ENCODE results near the gene KICS2.
"Not testable (repeated sequence)": the region's sequence is repeated elsewhere in the genome, so short reads cannot be mapped to it uniquely, and the experiment has no call there.

KICS2 gene

GRCh38 chr12:64212119-64212746, 9.9 kb downstream of the KICS2 start:
- no peak for DNase-seq

- no peak for DNase-seq
Observed at GRCh38 chr12:64207453-64207852, 14.6 kb downstream of the KICS2 start.

DNA sequence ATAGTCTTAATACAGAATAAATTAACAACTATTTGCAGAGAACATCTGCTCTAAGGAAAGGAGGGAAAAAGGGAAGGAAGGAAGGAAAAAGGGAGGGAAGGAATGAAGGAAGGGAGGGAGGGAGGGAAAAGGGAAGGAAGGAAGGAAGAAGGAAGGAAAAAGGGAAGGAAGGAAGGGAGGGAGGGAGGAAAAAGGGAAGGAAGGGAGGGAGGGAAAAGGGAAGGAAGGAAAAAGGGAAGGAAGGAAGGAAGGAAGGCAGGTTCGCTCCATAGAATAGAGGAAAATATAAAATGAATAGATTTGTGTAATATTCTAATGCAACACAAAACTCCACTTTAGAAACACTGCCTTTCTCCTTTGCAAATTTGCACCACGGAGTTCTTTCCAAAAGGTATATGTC, 16.6 kb downstream of the KICS2 start:
- no peak for DNase-seq

DNA sequence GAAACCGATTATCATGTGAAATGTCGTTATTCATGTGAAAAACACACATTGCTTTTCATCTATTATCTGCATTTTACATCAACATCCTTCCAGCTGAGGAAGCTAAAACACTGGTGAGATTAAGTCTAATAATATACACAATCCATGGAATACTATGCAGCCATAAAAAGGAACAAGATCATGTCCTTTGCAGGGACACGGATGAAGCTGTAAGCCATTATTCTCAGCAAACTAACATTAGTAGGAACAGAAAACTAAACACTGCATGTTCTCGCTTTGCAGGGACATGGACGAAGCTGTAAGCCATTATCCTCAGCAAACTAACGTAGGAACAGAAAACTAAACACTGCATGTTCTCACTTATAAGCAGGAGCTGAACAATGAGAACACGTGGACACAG, 18.3 kb downstream of the KICS2 start:
- DNase-seq = no peak

GRCh38 chr12:64203036-64203435, 19.1 kb downstream of the KICS2 start:
- DNase-seq = no peak

- DNase-seq = not testable (repeated sequence)
Observed at GRCh38 chr12:64195841-64196240, 26.3 kb downstream of the KICS2 start.

DNA sequence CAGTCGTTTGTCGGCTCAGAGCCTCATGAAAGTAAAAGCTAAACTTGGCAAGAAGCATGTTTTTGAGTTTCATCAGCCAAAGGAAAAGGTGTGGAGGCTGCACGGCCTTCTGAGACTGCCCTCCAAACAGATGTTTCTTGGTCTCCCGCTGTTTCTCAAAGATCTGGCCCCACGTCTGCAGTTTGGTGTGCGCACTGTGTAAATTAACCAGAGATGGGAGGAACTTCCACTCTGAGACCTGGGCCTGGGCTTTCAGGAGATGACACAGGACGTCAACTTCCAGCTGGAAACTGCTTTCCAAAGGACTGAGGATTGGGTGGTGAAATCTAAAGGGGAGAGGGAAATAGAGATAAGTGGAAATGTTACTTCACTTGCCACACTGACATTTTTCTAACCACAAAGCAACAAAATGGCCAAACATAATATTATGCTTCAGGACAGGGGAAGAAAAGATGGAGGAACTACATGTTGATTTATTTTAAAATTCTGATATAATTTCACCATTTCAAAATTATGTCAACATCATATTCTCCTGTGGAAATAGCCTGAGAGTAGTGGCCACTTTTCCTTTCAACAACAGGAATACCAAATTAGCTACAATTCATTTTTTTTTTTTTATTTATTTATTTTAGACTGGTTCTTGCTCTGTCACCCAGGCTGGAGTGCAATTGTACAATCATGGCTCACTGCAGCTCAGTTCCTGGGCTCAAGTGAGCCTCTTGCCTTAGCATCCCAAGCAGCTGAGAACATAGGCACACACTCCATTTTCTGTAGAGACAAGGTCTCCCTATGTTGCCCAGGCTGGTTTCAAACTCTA, 27.6 kb downstream of the KICS2 start:
- DNase-seq = no peak

DNA sequence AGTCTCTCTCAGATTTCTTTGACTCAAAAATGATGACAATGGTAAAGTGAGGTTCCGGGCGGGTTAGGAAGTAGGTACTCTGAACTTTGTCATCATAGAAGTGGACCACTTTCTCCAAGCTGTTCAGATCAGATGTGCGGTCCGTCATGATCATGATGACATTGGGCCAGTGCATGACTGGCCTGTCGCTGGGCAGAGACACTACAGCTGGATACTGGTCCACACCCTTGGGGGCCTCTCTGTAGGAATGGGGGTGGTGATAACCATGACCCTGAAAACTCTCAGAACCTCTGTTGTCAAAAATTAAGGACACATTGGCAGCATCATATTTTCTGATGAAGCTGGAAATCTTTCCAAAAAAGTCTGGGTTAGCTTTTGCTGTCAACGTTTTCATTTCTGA, 28.2 kb downstream of the KICS2 start:
- no peak for DNase-seq

DNA sequence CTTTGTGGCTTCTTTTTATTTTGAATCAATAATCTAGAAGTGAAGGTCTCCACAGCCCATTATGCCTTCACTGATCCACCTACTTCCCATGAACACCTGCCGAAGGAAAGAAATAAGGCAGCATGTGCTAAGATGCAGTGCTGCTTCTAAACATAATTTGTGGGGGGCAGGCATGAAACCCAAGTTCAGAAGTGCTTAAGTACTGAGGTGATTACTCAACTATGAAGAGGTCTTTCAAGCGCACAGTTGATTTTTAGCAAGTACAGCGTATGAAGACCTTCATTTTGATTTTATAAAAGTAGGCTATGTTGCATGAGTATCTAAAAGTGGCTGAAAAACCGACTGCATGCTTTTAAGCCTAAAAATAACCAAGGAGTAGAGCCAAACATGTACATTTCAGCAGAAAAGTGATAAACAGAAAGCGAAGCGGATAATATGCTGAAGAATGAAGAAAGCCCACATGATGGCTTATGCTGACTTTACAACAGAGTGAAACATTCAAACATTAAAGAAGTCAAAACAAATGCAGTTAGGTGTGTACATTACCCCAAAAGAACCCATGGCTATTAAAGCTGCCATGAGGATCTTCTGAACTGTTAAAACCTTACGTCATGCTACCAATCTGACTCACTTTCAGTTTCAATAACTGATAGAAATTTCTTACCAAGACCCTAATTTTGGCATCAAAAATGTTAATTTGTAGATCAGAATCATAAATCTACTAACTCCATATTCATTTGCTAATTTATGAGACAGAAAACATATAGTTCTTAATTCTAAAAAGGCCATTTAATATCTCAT, 29.3 kb downstream of the KICS2 start:
- DNase-seq = no peak

DNA sequence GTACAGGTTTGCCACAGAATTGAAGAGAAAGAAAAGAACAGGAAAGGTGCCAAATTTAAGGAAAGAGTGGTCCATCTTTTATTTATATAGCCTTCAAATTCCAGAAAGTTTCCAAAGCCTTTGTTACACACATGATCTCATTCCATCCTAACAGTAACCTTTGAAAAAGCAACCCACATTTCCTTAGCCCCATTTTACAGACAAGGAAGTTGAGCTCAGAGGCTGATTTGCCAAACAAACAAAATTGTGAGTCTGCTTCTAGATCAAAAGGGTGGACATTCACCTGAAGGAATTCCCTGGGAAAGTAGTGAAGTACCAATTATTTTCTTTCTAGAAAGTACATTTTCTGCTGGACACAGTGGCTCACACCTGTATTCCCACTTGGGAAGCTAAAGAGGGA, 32.0 kb downstream of the KICS2 start:
- no peak for DNase-seq

- no peak for DNase-seq
Observed at GRCh38 chr12:64189530-64189929, 32.6 kb downstream of the KICS2 start.

GRCh38 chr12:64187794-64188193, 34.3 kb downstream of the KICS2 start:
- DNase-seq = no peak

DNA sequence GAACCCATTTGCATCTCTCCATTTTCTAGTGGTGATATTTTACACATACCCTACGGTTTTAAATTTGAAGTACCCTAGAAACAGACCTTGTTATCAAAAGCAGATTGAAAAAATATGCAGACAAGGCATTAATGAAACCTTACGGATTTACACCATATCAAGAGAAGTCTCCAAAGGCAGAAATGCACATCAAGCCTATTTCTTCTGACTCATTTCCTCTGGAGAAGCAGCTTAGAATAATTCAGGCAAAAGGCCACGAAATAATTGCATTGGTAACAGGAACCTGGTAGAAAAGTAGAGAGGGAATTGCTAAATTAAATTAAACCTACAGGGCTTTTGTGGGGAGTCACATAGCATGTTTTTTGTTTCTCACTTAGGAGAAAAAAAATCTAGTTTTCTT, 34.7 kb downstream of the KICS2 start:
- peak; percentile 3 to 28 for DNase-seq

DNA sequence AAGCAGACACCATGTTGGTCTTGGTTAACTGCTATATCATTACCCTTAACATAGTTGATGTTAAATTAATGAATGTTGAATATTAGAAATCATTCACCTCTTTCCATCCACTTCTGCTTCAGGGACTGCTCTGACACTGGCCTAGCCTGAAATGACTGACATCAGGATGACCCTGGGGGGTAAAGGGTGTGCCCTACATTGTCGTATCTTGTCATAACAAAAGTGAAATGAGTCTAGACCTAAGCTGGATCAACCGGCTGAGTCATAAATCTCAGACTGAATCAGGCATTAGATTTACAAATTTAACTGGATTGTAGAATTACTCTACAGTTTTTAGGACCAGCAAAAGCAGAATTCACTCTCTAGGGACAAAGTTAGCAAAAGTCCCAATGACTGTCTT, 35.3 kb downstream of the KICS2 start:
- no peak for DNase-seq

- no peak for DNase-seq
Observed at GRCh38 chr12:64184216-64184615, 37.9 kb downstream of the KICS2 start.

DNA sequence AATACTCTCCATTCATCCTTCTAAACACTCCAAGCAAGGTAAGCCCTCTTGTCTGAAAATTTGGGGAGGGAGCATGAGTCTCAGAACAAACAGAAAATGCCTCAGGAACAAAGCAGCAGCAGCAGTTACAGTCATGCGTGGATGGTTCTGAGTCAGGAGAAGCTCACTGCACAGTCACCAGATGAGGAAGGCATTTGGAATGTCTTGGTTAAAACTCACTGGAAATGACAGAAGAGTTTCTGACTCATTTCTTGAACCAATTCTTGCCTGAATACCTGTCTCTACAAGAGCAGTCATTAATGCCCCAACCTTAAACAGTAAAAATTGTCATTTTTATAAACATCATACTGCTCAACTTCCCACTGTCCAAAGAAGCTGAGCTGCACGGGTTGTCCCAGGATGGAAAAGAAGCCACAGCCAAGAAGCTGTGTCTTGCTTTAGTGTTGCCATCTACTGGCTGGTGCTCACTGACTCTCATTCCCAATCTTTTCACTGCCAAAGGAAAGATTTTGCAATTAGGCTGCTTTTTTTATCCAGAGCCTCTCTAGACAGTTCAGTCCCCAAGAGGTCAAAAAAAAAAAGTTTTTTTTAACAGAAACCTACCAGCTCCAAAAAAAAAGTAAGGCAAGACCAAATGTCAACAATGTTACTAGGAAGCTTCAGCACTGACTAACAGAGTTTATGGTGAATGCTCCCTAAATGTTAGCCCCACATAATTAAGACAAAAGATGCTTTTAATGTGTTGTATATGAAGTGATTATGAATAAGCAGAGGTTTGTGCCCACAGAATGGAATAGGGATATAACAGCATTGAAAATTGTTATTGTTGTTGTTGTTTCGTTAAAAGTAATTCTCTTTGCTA, 40.4 kb downstream of the KICS2 start:
- DNase-seq = peak; percentile 17 to 35

DNA sequence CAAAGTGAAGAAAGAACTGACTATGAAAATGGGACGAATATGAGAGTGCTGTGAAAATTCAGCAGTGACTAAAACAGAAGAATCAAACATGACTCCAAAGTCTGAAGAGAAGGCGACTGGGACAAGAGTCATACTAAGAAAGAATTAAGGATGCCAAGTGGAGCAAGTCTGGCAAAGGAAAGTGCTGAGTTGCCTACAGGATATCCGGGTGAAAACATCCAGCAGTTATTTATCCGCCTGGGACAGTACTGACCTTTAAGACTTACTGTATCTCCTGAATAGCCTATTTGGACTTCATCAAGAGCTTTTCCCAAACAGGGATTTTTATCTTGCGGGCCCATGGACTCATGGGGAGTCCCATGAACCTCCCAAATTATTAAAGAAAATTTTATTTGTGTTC, 41.1 kb downstream of the KICS2 start:
- no peak for DNase-seq

DNA sequence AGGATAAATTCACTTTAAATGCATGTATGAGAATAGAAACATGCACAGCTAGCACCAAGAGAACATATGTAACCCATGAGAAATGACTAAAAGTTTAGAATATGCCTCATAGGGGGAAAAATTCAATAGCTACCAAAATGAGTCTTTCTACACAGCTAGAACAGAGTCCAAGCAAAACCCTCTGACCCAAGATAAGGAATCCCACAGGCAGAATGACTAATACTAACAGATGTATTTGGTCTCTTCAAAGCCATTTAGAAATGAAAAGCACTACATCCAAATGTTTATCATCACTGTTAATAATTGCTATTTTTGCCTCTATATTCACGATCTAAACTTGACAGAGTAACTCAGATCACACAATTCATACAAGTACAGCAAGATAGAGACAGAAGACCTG, 44.0 kb downstream of the KICS2 start:
- DNase-seq = no peak

DNA sequence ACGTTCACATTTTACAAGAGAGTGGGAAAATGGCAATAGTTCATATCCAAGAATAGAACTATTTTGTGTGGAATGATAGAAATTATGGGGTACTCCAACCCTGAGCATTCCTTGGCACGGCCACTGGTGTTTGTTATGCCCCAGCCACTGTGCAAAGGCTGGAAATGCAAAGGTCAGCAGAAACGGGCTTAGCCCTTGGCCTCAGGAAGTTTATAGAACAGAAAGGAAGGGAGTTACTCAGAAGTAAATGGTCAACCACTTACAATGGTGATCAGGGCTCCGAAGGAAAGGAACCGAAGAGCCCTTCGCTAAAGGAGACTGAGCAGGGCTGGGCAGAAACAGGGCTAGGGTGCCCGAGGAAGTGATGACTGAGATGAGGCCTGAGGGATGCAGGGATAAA, 45.1 kb downstream of the KICS2 start:
- no peak for DNase-seq

DNA sequence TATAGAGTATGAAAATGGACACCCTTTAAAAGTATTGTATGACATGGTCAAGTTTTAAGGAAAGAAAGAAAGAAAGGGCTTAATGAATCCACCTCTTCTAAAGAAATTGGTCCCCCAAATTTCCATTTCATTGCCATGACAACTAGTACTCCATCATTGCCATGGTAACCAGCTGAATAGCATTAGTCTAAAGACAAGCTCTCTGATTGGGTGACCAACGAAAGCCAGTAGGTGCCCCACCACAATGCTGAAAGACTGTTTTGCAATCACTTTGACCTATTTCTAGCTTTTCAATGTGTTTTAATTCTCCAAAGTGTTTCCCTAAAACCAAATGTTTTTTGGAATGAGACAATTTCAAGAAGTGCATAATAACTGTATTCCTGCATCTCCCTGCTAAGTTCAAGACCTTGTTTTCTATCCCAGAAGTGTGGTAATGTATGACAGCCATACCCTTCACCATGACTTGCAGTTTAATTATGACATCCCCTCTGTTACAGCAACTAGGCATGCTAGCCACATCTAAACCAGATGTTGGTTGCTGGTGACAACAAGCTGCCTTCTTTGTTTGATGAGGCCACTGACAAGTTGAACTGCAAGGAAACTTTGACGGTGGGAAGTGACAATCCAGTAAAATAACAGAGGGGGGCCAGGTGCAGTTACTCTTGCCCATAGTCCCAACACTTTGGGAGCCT, 46.7 kb downstream of the KICS2 start:
- no peak for DNase-seq

- no peak for DNase-seq
Observed at GRCh38 chr12:64173456-64173855, 48.6 kb downstream of the KICS2 start.
